GM12892 (cell line): ENCODE data around the gene DOCK10.
A peak's percentile ranks its signal among the peaks of the same experiment; 100 is the strongest.

Source experiments
- DNase-seq: peaks from one replicate; pipeline ENCODE4 v3.0.0; 2011; ENCODE audit not compliant: insufficient read length
- FAIRE-seq: peaks from 2 replicates; lab custom pipeline; 2011; peaks lifted over from hg19 to GRCh38; lab: Jason Lieb, UNC
- POLR2A ChIP-seq: IDR thresholded peaks from 2 replicates; pipeline ENCODE4 v1.6.1; 2011; ENCODE audit warnings: low read depth, low read length, control low read depth
- POLR2AphosphoS5 ChIP-seq: IDR thresholded peaks from 2 replicates; pipeline ENCODE4 v1.6.1; 2011; ENCODE audit warnings: low read depth, low read length, control low read depth
- TAF1 ChIP-seq: IDR thresholded peaks from 2 replicates; pipeline ENCODE4 v1.6.1; 2011; ENCODE audit warnings: low read depth, mild to moderate bottlenecking, control low read depth, low read length, borderline replicate concordance

Gene DOCK10

DNA sequence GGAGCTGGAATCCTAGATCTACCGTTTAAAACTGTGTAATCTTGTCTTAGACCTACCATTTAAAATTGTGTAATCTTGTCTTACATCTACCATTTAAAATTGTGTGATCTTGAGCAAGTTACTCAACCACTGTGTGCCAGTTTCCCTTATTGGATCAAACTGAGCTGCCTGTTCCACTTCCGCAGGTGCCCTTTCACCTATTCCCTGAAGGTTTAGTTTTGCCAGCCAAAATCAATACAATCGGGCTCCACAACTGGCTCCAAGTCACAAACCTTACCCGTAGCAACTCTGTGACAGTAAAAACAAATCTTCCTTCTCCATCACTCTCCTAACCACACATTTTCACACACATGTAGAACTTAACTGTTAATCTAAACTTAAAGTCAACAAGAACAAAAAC, 20.1 kb downstream of the DOCK10 start:
- FAIRE-seq: no peak
- TF ChIP-seq TAF1: no peak
- no peak for DNase-seq

GRCh38 chr2:225020168-225020849, 22.0 kb downstream of the DOCK10 start:
- TF ChIP-seq POLR2AphosphoS5 (no peak), TAF1 (no peak), POLR2A (no peak)
- FAIRE-seq (no peak), DNase-seq (no peak)

GRCh38 chr2:225019105-225019504, 23.2 kb downstream of the DOCK10 start:
- TF ChIP-seq POLR2AphosphoS5 (no peak), POLR2A (no peak), TAF1 (no peak)
- no peak for DNase-seq
- FAIRE-seq: no peak

- no peak for DNase-seq
- FAIRE-seq: no peak
- TF ChIP-seq TAF1: no peak
- no peak for TF ChIP-seq POLR2AphosphoS5
- no peak for TF ChIP-seq POLR2A
Observed at GRCh38 chr2:225017713-225018112, 24.6 kb downstream of the DOCK10 start.

- no peak for DNase-seq
- no peak for FAIRE-seq
- no peak for TF ChIP-seq POLR2AphosphoS5
- TF ChIP-seq POLR2A: no peak
- no peak for TF ChIP-seq TAF1
Observed at GRCh38 chr2:225017098-225017685, 25.1 kb downstream of the DOCK10 start.

DNA sequence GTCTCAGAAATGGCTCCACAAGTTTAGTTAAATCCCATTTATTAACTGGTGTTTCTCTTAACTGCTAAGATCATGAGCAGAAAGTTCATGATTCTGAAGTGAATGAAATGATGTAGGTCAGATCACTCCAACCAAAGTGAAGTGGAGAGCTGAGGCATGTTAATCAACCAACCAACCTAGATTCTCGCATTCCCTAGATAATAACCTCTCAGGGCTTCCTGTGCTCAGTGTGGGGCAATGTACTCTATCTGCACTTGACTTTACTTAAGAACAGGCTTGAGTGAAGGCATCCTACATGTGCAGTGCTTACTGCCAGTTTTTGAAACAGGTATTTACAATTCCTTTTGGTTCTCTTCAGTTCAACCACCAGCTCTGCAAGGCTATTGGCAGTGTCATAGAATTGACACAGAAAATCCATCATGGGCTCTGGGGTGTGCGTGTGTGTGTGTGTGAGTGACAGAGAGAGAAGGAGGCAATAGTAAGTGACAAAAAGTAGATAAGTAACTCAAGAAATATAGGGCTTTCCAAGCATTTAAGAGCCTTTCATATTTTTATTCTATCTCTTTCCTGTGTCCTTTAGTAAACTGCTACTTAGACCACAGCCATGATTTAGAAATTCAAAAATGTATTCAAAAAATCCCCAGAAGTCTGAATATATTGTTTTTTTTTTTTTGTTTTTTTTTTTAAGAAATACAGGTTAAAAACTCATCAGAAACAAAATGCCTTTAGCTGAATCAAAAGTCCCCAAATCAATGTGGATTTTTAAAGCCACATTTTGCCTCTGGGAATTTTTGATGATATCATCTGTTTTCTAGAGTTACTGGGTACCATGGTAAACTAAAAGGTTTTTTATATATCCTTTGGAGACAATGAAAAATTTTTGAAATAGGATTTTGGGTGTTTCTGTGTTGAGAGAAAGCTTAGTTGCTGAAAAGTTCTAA, 28.6 kb downstream of the DOCK10 start:
- DNase-seq: no peak
- FAIRE-seq: peak; percentile 90
- no peak for TF ChIP-seq POLR2A
- no peak for TF ChIP-seq TAF1
- TF ChIP-seq POLR2AphosphoS5: no peak

GRCh38 chr2:225011585-225011984, 30.7 kb downstream of the DOCK10 start:
- FAIRE-seq (no peak), DNase-seq (no peak)
- TF ChIP-seq POLR2A (no peak), TAF1 (no peak), POLR2AphosphoS5 (no peak)

DNA sequence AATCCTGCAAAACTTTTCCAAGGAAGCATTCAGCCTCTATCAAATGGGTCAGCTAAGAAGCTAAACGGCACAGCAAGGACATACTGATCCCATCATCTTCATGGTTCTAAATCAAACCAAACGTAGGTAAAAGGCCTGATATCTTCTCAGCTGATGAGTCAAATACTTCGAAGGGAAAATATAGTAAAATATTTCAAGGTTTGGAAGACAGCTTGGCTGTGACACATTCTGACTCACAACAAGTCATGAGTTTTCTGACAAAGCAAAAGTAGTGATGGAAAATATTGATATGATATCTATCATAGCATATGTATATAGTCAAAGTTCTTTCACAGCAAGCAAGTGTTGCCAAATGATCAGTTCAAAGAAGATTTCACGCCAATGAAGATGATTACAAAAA, 31.5 kb downstream of the DOCK10 start:
- FAIRE-seq (no peak), DNase-seq (no peak)
- TF ChIP-seq POLR2A (no peak), TAF1 (no peak), POLR2AphosphoS5 (no peak)

DNA sequence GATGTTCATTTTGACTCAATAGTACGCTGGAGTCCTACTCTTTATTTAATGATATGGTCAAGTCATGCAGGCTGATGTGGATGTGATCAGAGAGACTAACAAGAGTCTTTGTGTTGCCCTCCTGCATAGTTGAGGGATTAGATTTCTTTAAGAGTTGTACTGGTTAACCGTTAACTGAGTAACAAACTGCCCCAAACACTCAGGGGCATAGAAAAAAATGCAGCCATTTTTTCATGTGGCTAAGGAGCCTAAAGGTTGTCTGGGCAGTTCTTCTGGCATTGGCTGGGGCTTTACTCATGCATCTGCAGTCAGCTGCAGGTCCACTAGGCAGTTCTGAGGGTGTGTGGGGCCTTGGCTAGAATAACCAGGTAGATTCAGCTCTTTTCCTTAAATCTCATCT, 32.5 kb downstream of the DOCK10 start:
- FAIRE-seq (peak; percentile 44), DNase-seq (no peak)
- no peak for TF ChIP-seq POLR2AphosphoS5
- no peak for TF ChIP-seq TAF1
- TF ChIP-seq POLR2A: no peak

- TF ChIP-seq TAF1: no peak
- no peak for TF ChIP-seq POLR2AphosphoS5
- no peak for TF ChIP-seq POLR2A
- no peak for FAIRE-seq
- DNase-seq: no peak
Observed at GRCh38 chr2:225008935-225009334, 33.3 kb downstream of the DOCK10 start.

DNA sequence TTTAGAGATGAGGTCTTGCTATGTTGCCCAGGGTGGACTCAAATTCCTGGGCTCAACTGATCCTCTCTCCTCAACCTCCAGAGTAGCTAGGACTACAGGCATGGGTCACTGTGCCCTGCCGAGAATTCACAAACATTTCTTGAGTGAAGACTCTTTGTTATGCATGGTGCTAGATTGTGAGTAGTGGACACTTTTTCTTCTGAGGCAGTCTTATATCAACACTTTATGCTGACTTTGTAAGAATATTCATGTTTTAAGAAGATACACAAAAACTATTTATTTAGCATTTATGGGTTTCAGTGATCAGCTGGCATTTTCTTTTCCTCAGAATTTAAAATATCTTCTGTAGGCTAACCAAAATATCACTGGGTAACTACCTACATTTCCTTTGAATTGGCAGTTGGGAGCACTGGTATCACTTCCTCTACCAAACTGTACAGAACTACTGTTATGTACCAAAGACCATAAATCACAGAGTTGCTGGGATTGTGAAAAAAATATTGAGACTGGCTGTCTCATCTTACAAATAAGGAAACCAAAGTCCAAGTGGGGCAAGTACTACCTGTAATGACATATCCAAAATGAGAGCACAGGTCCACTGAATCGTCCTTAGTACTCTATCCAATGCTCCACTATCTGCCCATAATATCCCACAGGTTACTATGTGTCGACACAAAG, 34.0 kb downstream of the DOCK10 start:
- TF ChIP-seq POLR2AphosphoS5 (no peak), TAF1 (no peak), POLR2A (no peak)
- FAIRE-seq (peak; percentile 42), DNase-seq (no peak)
